Muscle layer of colon (tissue), 2 donors: ENCODE results near the gene SERTAD1.

ENCODE experiments used
- H3K27ac ChIP-seq: one replicate; pipeline ENCODE4 v1.7.0; 2013; ENCODE audit warnings: low read depth, mild to moderate bottlenecking, low read length, moderate library complexity
- H3K27me3 ChIP-seq, 2 donors: one replicate each; pipeline ENCODE4 v1.7.0; 2013; ENCODE audit warnings: low read length in 2 of 2, mild to moderate bottlenecking in 2 of 2; ENCODE audit not compliant: insufficient read depth in 2 of 2, control insufficient read depth in 1 of 2
- H3K36me3 ChIP-seq: one replicate; pipeline ENCODE4 v1.7.0; 2013; ENCODE audit warnings: mild to moderate bottlenecking, low read length; ENCODE audit not compliant: insufficient read depth
- H3K4me1 ChIP-seq: one replicate; pipeline ENCODE4 v1.7.0; 2013; ENCODE audit warnings: mild to moderate bottlenecking, low read length; ENCODE audit not compliant: insufficient read depth
- H3K4me3 ChIP-seq, 2 donors: one replicate each; pipeline ENCODE4 v1.7.0; 2013; ENCODE audit warnings: low read length in 2 of 2, low read depth in 1 of 2, mild to moderate bottlenecking in 1 of 2, moderate library complexity in 1 of 2
- H3K9ac ChIP-seq: one replicate; pipeline ENCODE4 v1.7.0; 2013; ENCODE audit warnings: low read length
- H3K9me3 ChIP-seq: one replicate; pipeline ENCODE4 v1.7.0; 2013; ENCODE audit warnings: mild to moderate bottlenecking, low read length
- donor health status: abdominal sarcoma.
- donor health status: Adenocarcinoma of cecum.

SERTAD1 gene

GRCh38 chr19:40393894-40394815, 31.6 kb downstream of the SERTAD1 start:
- no peak overlapping the region for H3K9ac ChIP-seq
- H3K36me3 ChIP-seq: no peaks in the 10 kb centered on the region
- no peaks in the 10 kb centered on the region for H3K27me3 ChIP-seq
- H3K4me1 ChIP-seq: no peaks in the 10 kb centered on the region
- no peak overlapping the region for H3K27ac ChIP-seq
- no peak overlapping the region for H3K4me3 ChIP-seq
- H3K9me3 ChIP-seq: no peaks in the 10 kb centered on the region

DNA sequence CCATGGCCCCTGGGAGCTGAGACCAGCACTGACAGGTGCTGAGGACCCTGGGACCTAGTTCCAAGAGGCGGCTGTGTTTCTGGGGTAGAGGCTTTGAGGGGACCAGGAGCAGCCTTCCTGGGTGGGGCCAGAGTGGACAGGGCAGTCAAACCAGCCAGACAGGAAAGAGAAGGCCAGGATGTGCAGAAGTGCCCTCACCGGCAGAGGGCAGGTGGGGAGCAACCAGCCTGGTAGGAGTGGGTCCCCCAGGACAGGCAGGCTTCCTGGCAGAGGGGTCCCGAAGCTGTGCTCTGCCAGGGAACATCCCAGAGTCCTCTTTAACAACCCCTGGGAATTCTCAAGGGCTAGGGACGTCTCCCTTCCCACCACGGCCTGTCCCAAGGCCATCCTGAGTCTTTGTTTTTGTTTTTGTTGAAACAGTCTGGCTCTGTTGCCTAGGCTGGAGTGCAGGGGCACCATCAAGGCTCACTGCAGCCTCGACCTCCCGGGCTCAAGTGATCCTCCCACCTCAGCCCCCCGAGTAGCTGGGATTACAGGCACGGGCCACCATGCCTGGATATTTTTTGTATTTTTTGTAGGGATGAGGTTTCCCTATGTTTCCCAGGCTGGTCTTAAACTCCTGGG, 32.8 kb downstream of the SERTAD1 start:
- no peaks in the 10 kb centered on the region for H3K27me3 ChIP-seq
- H3K9ac ChIP-seq: no peak overlapping the region
- no peaks in the 10 kb centered on the region for H3K4me1 ChIP-seq
- H3K9me3 ChIP-seq: no peaks in the 10 kb centered on the region
- H3K27ac ChIP-seq: no peak overlapping the region
- H3K4me3 ChIP-seq: no peak overlapping the region
- no peaks in the 10 kb centered on the region for H3K36me3 ChIP-seq

GRCh38 chr19:40392123-40392522, 33.7 kb downstream of the SERTAD1 start:
- H3K36me3 ChIP-seq: no peaks in the 10 kb centered on the region
- no peak overlapping the region for H3K4me3 ChIP-seq
- no peaks in the 10 kb centered on the region for H3K27me3 ChIP-seq
- H3K9me3 ChIP-seq: no peaks in the 10 kb centered on the region
- H3K4me1 ChIP-seq: no peaks in the 10 kb centered on the region
- H3K9ac ChIP-seq: no peak overlapping the region
- no peak overlapping the region for H3K27ac ChIP-seq

DNA sequence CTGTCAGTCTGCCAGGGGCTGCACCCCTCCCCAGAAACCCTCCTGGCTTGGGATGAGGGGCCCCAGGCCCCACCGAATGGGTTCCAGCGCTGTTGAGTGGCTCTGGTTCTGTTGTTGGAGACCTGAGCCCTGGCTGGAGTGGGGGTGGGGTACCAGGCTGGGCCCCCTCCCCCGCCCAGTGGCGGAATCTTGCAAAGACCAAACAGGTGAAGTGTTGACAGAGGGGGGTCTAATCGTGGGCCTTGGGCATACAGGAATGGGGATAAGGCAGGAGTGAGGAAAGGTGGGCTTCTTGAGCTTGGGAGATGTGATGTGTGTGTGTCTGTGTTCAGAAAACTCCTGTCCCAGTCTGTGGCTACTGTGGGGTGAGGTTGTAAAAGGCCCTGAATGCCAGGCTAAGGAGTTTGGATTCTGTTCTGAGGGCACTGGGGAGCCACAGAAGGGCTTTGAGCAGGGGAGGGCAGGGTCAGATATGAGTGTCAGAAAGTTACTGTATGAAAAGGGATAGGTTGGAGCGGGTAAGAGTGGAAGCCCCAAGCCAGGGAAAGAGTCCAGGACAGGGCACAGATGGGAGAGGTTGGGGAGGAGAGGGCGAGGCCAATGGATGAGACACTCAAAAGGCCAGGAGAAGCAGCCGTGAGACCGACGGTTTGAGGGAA, 35.6 kb downstream of the SERTAD1 start, which contains the start of gene HIPK4:
HIPK4 (minus strand) TSS at position 98 of the 659 bp plus-strand sequence. CDS start 279 bp downstream, outside the sequence.
- no peak within 1 kb of the TSS for H3K27ac ChIP-seq
- H3K36me3 ChIP-seq: no peaks in the 10 kb centered on the region
- H3K9me3 ChIP-seq: no peaks in the 10 kb centered on the region
- H3K4me3 ChIP-seq: no peak within 1 kb of the TSS
- H3K9ac ChIP-seq: no peak within 1 kb of the TSS
- no peaks in the 10 kb centered on the region for H3K27me3 ChIP-seq
- H3K4me1 ChIP-seq: no peaks in the 10 kb centered on the region

DNA sequence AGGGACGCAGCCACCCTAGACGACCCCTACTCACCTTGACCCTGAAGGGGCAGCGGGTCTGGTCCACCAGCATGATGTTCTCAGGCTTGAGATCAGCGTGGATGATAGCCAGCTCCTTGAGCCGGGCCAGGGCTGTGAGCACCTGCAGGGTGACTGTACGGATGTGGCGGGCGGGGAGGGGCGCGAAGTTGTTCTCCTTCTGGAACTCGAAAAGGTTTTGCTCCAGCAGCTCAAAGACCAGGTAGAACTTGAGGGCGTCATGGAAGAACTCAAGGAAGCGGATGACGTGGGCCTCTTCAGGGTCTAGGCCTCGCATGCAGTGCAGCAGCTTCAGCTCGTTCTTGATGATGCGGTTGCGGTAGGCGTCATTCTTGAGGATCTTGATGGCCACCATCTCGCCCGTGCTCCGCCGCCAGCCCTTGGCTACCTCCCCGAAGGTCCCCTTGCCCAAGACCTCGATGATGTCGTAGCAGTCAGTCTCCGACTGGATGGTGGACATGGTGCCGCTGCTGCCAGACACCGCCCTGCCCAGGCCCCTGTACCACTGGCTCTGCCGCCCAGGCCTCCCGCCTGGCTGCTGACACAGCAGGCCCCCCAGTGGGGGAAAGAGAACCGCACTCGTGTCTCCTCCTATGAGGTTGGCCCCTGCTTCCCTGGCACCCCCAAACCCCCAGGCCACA, 36.2 kb downstream of the SERTAD1 start:
- H3K36me3 ChIP-seq: no peaks in the 10 kb centered on the region
- H3K9ac ChIP-seq: no peak overlapping the region
- H3K27ac ChIP-seq: no peak overlapping the region
- no peak overlapping the region for H3K4me3 ChIP-seq
- H3K9me3 ChIP-seq: no peaks in the 10 kb centered on the region
- H3K4me1 ChIP-seq: no peaks in the 10 kb centered on the region
- H3K27me3 ChIP-seq: no peaks in the 10 kb centered on the region

DNA sequence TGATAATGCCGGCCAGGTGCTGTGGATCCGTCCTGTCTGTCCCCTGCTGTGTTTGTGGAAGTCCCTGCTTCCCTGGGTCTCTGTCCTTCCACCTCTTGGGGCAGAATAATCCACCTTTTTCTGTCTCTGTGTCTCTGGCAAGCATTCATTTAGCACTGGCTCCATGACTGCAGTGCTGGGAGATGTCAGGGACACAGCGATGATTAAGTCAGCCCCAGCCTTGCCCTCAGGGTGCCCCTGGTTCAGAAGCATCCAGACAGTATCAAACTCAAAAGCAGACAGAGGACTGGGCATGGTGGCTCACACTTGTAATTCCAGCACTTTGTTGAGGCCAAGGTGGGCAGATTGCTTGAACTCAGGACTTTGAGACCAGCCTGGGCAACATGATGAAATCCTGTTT, 37.3 kb downstream of the SERTAD1 start:
- Histone ChIP-seq H3K27me3 (no peaks in the 10 kb centered on the region), H3K9ac (no peak overlapping the region), H3K27ac (no peak overlapping the region), H3K4me1 (no peaks in the 10 kb centered on the region), H3K9me3 (no peaks in the 10 kb centered on the region), H3K36me3 (no peaks in the 10 kb centered on the region), H3K4me3 (no peak overlapping the region)

- no peaks in the 10 kb centered on the region for H3K9me3 ChIP-seq
Observed at GRCh38 chr19:40387155-40387554, 38.6 kb downstream of the SERTAD1 start.

DNA sequence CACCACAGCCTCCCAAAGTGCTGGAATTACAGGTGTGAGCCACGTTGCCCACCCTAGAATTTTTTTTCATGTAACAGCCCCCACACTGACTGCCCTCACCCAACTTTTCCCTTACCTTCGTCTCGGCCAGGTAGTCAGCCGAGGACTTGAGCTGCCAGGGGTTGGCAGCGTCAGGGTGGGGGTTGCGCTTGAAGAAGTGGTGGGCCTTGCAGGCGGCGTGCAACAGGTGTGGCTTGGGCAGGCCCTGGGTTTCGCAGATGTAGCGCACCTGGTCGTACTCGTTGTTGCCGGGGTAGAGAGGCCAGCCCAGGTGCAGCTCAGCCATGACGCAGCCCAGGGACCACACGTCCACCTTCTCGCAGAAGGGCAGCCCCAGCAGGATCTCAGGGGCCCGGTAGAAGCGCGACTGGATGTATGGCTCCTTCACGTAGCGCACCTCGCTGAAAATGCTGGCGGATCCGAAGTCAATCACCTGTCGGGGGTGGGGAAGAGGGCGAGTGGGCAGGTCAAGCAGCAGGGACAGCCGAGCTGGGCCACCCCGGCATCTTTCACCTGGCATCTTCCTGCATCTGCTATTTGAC, 42.0 kb downstream of the SERTAD1 start:
- H3K9me3 ChIP-seq: no peaks in the 10 kb centered on the region
- H3K4me3 ChIP-seq: no peak overlapping the region
- no peak overlapping the region for H3K27ac ChIP-seq
- no peaks in the 10 kb centered on the region for H3K4me1 ChIP-seq
- H3K9ac ChIP-seq: no peak overlapping the region
- no peaks in the 10 kb centered on the region for H3K27me3 ChIP-seq
- H3K36me3 ChIP-seq: peaks cover 6% of the 10 kb centered on the region

More at GRCh38 chr19:40387155-40387554, 38.6 kb downstream of the SERTAD1 start:
- Histone ChIP-seq H3K4me3 (no peak overlapping the region), H3K36me3 (no peaks in the 10 kb centered on the region), H3K9ac (no peak overlapping the region), H3K4me1 (no peaks in the 10 kb centered on the region), H3K27me3 (no peaks in the 10 kb centered on the region), H3K27ac (no peak overlapping the region)

DNA sequence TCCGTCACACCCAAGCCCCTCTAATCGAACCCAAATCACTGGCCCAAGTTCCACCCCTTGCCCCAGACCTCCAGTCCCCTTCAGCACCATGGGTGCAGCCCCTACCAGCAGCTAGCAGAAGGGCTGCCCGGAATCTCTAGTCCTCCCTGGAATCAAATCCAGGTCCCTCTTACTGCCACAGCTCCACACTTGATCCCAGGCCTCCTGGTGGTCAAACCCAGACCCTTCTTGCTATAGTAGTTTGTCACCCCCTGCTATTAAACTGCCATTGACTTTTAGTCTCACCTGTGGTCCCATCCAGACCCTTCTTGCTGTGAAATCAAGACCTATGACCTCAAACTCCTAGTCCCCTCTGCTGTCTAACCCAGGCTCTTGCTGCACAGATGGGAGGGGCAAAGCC, 44.5 kb downstream of the SERTAD1 start:
- Histone ChIP-seq H3K9me3 (no peaks in the 10 kb centered on the region), H3K4me3 (no peak overlapping the region), H3K9ac (no peak overlapping the region), H3K36me3 (peaks cover 18% of the 10 kb centered on the region), H3K27ac (no peak overlapping the region), H3K27me3 (no peaks in the 10 kb centered on the region), H3K4me1 (no peaks in the 10 kb centered on the region)

DNA sequence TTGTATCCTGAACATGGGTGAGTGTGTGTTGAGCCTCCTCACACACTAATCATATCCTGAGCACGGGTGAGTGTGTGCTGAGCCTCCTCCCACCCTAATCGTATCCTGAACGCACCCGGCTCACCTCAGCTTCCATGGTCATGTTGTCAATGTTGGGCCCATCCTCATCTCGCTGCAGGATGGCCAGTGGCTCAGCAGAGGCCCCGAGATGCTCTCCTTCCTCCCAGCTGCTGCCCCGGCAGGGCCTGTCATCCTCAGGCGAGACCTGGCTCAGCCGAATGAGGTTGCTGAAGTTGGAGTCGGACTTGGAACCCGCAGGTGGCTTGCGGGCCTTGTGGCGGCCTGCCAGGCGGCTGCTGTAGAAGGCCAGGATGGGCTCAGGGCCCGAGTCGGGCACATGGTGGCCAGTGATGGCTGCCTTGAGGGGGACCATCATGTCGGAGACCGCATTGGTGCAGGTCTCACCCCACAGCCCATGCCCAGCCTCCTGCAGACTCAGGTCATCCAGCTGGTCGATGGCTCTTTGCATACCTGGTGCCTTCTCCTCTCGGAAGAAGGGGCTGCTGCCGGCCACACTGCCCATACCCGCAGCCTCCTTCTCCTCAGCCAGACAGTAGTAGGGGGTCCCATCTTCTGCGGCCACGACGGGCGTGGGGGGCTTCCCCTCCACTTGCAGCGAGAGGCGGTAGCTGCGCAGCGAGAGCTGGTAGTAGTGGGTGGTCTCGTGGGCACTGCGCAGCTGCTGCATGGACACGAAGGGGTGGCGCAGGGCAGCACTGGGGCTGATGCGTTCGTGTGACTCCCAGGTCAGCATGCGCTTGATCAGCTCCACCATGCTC, 45.4 kb downstream of the SERTAD1 start:
- Histone ChIP-seq H3K9me3 (no peaks in the 10 kb centered on the region), H3K36me3 (peaks cover 19% of the 10 kb centered on the region), H3K9ac (no peak overlapping the region), H3K4me1 (no peaks in the 10 kb centered on the region), H3K27ac (no peak overlapping the region), H3K27me3 (no peaks in the 10 kb centered on the region), H3K4me3 (no peak overlapping the region)
